Daoy (cell line): Measurements from ENCODE around the gene DNASE1L1. TPM values are rescaled to one million over a fixed set of nuclear protein-coding genes. Genes with fewer than 3 reads are reported as not detected.

ENCODE experiments used
- DNase-seq: peaks from one replicate; pipeline ENCODE4 v3.0.0-alpha.2; 2015; ENCODE audit warnings: low read depth
- total RNA-seq: library from RNA; depleted of rRNA; stranded (reverse); fragments of >200 nt; shearing (Covaris generic); gene quantifications from 2 replicates; pipeline ENCODE4 v1.2.3, GENCODE V29; 2014; rRNA removed

DNASE1L1 gene
- total RNA-seq = 7.2 and 28.4 TPM in 2 replicates

DNA sequence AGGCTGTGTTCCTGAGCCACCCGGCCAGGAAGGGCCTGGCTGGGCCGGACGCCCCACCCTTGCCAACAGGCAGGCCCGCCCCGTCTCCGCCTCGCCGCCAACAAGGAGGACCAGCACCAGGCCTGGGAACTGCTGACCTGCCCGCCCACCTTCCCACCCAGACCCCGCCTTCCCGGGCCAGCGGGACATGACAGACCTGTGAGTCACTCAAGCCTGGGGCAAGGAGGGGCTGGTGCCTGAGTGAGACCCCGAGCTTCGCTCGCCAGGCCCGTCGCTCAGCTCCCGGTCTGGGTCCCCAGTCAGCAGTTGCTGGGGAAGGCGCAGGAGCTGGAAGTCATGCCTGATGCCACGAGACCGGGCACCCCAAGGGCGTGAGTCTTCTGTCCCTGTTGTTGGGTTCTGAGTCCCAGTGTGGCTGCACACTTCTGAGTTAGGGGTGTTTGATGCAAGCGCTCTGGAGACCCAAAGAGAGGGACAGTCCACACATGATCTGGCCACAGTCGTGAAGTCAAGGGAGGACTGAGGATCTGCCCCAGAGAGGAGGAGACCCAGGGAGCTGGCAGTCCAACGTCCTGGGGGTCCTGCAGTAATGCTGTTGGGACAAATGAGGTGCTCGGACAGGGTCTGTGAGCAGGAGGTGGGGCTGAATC, at the start of gene DNASE1L1:
TSS of gene DNASE1L1 (minus strand) at position 33 of the 650 bp plus-strand sequence. CDS start 3,686 bp downstream, outside the sequence.
- DNase-seq = peak; percentile 93

DNA sequence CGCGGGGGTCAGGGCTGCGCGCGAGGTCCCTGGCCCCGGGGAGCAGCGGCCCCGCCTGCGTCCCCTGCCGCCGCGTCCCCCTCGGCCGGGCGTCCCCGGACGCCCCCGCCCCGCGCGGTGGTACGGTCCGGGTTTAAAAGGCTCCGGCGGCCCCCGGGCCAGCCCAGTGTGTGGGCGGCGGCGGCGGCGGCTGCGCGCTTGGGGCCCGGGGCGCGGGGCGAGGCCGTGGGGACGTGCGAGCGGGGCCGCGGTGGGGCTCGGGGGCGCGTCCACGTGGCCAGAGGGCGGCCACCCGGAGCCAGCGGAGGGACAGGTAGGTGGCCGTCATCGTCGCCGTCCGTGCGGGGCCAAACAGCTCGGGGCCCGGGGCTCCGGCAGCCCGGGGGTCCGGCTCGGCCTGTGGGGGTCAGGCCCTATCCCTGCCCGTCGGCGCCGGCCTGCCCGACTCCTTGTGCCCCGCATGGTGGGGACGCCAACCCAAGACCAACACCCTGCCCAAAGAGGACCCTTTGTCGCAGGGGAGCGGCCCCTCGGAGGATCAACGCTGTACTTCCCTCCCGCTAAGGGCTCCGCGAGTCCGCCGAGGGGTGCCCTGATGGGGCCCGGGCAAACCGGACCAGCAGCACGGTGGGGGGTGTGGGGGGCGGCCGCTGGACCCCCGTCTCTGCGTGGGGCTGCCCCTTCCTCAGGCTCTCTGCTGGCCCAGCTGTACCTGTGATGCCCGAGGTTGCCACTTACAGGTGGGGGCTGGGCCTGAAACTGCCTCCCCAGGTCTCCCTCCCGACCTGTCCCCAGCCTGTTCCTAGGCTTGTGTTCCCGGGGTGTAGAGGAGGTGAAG, 49.3 kb upstream of the DNASE1L1 start, which contains the start of gene PLXNA3:
TSS of gene PLXNA3 (plus strand) at position 166 of the 838 bp plus-strand sequence. CDS start 1,903 bp downstream, outside the sequence.
- peak; percentile 39 for DNase-seq

GRCh38 chrX:154457491-154458115, 48.5 kb upstream of the DNASE1L1 start:
- DNase-seq = peak; percentile 20

GRCh38 chrX:154452823-154453222, 43.8 kb upstream of the DNASE1L1 start:
- no peak for DNase-seq

DNA sequence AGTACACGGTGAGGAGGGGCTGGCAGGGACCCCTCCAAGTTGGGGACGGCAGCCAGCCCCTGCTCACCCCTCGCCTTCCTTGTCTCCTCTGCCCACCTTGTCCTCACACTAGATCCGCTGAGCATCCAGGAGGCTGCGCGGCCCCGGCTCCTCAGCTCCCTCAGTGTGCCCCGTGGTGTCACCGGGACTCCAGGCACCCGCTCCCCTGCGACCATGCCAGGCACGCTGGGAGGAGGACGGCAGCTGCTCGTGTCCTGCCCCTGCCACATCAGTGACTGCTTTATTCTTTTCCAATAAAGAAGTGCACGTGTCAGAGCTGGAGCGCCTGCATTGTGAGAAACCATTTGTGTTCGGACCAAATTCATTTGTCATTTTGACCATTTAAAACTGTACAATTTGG, 41.3 kb upstream of the DNASE1L1 start:
- no peak for DNase-seq

DNA sequence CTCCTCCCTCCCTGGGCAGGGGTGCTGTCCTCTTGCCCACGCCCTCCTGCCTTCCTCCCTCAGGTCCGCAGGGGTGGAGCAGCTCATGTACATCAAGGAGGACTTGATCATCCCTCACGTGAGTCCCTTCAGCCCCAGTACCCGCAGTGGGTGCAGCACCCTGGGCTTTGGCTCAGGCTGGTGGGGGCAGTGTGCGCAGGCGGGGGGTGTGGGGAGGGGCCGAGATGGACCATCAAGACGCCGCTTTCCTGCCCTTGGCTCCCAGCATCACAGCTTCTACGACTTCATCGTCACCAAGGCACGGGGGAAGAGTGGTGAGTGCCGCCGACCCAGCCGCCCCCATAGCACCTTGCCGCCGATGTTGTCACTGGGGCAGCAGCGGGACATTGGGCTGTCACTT, 40.6 kb upstream of the DNASE1L1 start:
- DNase-seq = no peak

- DNase-seq = no peak
Observed at GRCh38 chrX:154448484-154448883, 39.4 kb upstream of the DNASE1L1 start.

DNA sequence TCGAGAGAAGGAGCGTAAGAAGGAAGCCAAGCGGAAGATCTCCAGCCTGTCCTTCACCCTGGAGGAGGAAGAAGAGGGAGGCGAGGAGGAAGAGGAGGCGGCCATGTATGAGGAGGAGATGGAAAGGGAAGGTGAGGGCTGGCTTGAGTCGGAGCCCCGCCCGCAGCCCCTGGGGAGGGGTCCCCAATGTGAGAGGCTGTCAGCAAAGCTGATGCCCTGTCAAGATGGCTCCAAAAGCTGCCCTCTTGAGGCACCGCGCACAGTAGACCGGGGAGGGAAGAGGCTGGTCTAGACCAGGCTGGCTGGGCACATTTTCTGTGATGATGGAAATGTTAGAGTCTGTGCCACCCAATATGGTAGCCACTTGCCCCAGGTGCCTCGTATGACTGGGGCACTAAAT, 37.4 kb upstream of the DNASE1L1 start:
- DNase-seq = no peak

GRCh38 chrX:154445776-154446175, 36.7 kb upstream of the DNASE1L1 start:
- no peak for DNase-seq

DNA sequence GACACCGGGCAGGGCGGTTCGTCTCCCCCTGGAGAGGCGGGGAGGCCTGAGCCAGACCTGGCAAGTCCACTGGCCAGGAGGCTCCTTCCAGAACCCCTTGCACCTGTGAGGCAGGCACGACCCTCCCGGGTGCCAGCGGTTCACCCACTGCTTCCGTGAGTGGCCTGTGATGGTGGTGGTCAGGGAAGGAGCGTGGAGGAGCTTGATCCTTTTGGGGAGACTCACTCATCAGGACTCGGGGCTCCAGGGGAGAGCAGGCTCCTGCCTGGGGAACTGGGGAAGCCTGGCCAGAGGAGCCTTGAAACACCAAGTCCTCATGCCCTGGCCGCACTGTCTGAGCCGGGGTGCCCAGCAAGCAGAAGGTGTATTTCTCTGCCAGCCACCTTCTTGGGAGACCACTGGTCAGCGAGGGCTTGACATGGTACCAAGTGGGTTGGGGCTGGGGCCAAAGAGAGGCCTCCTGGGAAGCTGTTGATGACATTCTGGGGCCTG, 35.7 kb upstream of the DNASE1L1 start:
- DNase-seq = no peak

DNA sequence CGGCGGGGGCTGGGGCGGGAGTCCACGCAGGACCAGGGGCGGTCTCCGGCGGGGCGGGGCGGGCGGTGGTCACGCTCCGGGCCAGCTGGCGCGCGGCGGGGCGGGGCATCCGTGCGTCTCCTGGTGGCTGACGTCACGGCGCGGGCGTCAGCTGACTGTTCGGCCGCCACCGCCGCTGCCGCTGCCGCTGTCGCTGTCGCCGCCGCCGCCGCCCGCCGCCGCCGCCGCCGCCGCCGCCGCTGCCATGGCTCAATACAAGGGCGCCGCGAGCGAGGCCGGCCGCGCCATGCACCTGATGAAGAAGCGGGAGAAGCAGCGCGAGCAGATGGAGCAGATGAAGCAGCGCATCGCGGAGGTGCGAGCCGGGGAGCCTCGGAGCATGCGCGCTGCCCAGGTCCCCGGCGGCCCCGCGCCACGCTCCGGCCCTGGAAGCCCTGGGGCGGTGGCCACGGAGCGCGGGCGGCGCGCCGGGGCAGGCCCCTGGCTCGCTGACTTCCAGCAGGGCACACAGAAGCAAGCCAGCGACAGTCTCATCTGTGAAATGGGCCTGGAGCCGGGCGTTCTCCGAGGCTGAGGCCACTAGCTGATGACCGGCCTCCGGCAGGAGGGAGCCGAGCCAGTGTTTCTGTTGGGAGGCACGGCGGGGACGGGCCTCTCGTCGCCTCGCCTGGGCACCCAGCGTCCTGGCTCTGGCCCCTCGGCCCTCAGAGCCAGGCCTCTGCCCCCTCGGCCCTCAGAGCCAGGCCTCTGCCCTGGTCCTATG, 35.1 kb upstream of the DNASE1L1 start, which contains the start of gene FAM50A:
TSS of gene FAM50A (plus strand) at position 150 of the 763 bp plus-strand sequence. CDS start at position 245, 95 bp downstream.
- DNase-seq = peak; percentile 70

- no peak for DNase-seq
Observed at GRCh38 chrX:154443479-154443910, 34.4 kb upstream of the DNASE1L1 start.

GRCh38 chrX:154441984-154442707, 33.1 kb upstream of the DNASE1L1 start:
- DNase-seq = no peak

DNA sequence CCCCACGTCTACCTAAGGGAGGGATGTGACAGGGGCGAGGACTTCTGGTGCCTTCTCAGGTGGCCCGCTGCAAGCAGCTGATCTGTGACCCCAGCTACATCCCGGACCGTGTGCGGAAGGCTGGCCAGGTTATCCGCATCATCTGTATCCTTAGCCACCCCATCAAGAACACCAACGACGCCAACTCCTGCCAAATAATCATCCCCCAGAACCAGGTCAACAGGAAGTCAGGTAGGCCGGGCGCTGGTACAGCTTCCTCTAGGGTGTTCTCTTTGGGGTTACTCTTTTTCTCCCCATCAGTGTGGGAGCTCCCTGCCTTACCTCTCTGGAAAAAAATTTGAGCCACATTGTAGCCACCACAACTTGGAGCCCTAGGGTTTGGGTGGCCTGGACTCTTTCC, 32.5 kb upstream of the DNASE1L1 start:
- DNase-seq = no peak

DNA sequence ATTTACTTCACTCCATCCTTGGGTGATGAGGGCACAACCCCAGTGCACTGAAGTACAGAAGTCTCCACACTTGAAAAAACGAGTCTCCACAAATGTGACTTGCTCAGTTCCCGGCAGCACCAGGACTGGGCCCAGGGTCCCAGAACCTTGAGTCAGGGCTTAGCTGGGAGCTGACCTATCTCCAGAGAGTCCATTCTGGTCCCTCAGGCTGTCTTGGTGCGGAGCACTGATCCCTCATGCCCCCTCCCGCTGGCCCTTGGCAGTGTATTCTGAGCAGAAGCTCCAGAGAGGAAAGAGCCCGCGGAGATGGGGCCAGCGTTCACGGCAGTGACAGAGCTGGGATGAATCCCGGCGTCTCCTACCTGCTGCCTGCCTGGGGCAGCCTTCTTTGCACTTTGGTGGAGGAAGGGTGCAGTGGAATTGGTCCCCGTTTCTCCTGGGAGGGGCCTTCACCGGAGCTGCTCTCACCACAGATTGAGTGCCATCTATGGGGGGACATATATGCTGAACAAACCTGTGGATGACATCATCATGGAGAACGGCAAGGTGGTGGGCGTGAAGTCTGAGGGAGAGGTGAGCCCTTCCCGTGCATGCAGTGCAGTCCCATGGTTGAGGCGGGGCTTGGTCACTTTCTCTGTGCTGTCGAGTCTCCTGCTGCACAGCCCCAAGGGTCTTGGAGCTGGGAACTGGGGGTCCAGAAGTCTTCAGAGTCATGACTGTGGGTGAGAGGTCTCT, 31.7 kb upstream of the DNASE1L1 start:
- no peak for DNase-seq

GRCh38 chrX:154439841-154440240, 30.8 kb upstream of the DNASE1L1 start:
- no peak for DNase-seq

DNA sequence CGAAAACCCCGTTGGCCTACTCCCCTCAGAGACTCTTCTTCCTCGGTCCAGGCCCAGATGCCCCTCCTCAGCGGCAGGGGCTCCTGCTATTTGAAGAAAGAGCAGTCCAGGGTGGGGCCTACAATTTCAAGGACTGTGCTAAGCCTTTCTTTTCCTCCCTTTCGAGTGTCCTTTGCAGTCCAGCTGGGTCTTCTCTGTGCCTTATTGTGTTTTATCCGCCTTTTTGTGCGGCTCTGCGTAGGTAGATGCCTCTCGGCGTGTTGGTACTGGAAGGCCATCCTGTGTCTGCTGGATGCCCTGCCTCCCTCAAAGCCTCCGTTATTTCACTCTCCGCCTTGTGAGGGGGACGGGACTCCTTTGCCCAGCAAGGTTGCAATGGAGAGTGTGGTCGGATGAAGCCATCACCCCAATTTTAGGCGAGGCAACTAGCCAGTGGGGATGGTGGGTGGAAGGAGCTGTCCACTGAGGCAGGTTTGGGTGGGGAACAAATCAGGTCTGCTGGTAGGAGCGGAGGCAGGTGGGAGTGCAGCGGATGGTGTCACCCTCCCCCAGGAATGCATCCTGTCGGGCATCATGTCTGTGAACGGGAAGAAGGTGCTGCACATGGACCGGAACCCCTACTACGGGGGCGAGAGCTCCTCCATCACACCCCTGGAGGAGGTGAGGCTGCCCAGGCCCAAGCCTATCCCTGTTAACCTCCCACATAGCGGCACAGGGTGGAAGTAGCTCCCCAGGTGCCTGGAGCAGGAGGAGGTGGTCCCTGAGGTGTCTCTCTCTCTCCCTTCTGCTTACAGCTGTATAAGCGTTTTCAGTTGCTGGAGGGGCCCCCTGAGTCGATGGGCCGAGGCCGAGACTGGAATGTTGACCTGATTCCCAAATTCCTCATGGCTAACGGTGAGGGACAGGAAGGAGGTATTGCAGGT, 29.2 kb upstream of the DNASE1L1 start:
- DNase-seq = no peak

DNA sequence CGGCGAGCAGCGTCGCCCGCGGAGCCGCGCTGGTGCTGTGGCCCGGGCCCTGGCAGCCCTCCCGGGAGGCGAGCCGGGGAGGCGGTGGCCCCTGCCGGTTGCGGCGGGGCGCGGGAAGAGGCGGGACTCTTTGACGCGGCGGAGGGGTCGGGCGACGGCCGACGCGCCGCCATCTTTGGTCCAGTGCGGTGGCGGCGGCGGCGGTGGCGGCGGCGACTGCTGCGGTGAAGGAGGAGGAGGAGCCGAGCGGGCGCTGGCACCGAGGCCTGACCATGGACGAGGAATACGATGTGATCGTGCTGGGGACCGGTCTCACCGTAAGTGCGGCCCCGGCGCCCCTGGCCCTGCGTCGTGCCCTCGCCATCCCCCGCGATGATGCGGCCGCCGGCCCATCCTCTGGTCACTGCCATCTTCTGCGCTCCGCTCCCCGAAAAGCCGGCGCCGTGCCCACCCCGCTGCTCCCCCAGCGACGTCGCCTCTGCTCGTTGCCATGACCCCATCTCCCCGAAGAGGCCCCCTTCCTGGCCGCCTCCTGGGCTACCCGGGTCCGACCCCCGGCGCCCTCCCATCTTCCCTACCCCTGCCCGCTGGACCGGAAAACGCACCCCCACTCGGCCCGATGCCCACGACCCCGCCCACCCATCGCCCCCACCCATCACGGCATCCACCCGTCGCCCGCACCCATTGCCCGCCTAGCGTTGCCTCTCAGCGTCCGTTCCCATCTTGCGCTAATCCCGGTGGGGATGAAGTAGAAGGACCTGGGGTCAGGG, 28.1 kb upstream of the DNASE1L1 start, which contains the start of gene GDI1:
TSS of gene GDI1 (plus strand) at position 172 of the 770 bp plus-strand sequence. CDS start at position 273, 101 bp downstream.
- DNase-seq = peak; percentile 60
